ENCODE data around the gene SYT5. TPM values are rescaled to one million over a fixed set of nuclear protein-coding genes. Genes with fewer than 3 reads are reported as not detected.

Gene SYT5
- total and polyA plus RNA-seq, 2 of the 13 experiments (the other 11 are each of a cell fraction or from before 2014, with no cell fraction given) = not detected

DNA sequence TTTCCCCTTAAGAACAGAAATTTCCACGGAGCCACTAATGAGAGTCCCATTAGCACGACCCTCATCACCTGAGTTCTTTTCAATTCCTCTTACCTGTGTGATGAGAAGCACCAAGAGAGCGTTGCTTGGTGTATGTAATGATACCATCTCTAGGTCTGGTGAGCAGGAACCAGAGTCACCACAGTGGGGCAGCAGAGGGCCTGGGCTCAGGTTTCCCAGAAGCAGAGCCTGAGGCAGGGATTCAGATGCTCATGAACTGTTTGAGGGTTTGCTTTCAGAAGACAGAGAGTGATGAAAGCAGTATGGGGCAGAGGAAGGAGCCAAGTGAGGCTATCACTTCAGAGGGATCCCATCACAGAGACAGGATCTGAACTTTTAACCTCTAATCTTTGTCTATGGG lies 32.4 kb upstream of the SYT5 start (continued):
- TF ChIP-seq, protein P1, sequence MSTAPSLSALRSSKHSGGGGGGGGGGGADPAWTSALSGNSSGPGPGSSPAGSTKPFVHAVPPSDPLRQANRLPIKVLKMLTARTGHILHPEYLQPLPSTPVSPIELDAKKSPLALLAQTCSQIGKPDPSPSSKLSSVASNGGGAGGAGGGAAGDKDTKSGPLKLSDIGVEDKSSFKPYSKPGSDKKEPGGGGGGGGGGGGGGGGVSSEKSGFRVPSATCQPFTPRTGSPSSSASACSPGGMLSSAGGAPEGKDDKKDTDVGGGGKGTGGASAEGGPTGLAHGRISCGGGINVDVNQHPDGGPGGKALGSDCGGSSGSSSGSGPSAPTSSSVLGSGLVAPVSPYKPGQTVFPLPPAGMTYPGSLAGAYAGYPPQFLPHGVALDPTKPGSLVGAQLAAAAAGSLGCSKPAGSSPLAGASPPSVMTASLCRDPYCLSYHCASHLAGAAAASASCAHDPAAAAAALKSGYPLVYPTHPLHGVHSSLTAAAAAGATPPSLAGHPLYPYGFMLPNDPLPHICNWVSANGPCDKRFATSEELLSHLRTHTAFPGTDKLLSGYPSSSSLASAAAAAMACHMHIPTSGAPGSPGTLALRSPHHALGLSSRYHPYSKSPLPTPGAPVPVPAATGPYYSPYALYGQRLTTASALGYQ (CRISPR knock-in tag; IDR thresholded peaks at IDR 0.05) = no peak
- TF ChIP-seq MYC (CRISPR knock-in tag; IDR thresholded peaks at IDR 0.05; ENCODE audit: borderline replicate concordance) = no peak
- TF ChIP-seq, protein P2, sequence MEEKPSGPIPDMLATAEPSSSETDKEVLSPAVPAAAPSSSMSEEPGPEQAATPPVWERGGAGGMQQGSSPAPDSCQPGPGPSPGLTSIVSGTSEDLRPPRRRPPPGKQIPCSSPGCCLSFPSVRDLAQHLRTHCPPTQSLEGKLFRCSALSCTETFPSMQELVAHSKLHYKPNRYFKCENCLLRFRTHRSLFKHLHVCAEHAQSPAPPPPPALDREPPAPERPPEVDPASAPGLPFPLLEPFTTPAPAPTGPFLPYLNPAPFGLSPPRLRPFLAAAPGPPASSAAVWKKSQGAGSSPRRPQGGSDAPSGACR (CRISPR knock-in tag; IDR thresholded peaks at IDR 0.05) = no peak
- TF ChIP-seq ZNF207 (IDR thresholded peaks at IDR 0.05; ENCODE audit: borderline replicate concordance) = no peak
- TF ChIP-seq, protein P3, sequence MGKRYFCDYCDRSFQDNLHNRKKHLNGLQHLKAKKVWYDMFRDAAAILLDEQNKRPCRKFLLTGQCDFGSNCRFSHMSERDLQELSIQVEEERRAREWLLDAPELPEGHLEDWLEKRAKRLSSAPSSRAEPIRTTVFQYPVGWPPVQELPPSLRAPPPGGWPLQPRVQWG (CRISPR knock-in tag; IDR thresholded peaks at IDR 0.05; ENCODE audit: borderline replicate concordance, low read depth) = no peak
- no peak for TF ChIP-seq TRIM24 (CRISPR knock-in tag; IDR thresholded peaks at IDR 0.05)
- TF ChIP-seq ZNF354B (CRISPR knock-in tag; IDR thresholded peaks at IDR 0.05) = no peak
- no peak for TF ChIP-seq NAIF1 (CRISPR knock-in tag; IDR thresholded peaks at IDR 0.05; ENCODE audit: borderline replicate concordance)
- TF ChIP-seq, protein P4, sequence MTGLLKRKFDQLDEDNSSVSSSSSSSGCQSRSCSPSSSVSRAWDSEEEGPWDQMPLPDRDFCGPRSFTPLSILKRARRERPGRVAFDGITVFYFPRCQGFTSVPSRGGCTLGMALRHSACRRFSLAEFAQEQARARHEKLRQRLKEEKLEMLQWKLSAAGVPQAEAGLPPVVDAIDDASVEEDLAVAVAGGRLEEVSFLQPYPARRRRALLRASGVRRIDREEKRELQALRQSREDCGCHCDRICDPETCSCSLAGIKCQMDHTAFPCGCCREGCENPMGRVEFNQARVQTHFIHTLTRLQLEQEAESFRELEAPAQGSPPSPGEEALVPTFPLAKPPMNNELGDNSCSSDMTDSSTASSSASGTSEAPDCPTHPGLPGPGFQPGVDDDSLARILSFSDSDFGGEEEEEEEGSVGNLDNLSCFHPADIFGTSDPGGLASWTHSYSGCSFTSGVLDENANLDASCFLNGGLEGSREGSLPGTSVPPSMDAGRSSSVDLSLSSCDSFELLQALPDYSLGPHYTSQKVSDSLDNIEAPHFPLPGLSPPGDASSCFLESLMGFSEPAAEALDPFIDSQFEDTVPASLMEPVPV (CRISPR knock-in tag; IDR thresholded peaks at IDR 0.05) = no peak
- TF ChIP-seq, protein P5, sequence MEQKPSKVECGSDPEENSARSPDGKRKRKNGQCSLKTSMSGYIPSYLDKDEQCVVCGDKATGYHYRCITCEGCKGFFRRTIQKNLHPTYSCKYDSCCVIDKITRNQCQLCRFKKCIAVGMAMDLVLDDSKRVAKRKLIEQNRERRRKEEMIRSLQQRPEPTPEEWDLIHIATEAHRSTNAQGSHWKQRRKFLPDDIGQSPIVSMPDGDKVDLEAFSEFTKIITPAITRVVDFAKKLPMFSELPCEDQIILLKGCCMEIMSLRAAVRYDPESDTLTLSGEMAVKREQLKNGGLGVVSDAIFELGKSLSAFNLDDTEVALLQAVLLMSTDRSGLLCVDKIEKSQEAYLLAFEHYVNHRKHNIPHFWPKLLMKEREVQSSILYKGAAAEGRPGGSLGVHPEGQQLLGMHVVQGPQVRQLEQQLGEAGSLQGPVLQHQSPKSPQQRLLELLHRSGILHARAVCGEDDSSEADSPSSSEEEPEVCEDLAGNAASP (CRISPR knock-in tag; IDR thresholded peaks at IDR 0.05; ENCODE audit: borderline replicate concordance) = 0 out of 2 replicates have a peak, but pooled peaks have one; percentile 18
- TF ChIP-seq, protein P6, sequence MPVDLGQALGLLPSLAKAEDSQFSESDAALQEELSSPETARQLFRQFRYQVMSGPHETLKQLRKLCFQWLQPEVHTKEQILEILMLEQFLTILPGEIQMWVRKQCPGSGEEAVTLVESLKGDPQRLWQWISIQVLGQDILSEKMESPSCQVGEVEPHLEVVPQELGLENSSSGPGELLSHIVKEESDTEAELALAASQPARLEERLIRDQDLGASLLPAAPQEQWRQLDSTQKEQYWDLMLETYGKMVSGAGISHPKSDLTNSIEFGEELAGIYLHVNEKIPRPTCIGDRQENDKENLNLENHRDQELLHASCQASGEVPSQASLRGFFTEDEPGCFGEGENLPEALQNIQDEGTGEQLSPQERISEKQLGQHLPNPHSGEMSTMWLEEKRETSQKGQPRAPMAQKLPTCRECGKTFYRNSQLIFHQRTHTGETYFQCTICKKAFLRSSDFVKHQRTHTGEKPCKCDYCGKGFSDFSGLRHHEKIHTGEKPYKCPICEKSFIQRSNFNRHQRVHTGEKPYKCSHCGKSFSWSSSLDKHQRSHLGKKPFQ (CRISPR knock-in tag; IDR thresholded peaks at IDR 0.05; ENCODE audit: insufficient replicate concordance) = no peak
- no peak for TF ChIP-seq ZNF232 (CRISPR knock-in tag; IDR thresholded peaks at IDR 0.05; ENCODE audit: borderline replicate concordance)
- TF ChIP-seq, protein P7, sequence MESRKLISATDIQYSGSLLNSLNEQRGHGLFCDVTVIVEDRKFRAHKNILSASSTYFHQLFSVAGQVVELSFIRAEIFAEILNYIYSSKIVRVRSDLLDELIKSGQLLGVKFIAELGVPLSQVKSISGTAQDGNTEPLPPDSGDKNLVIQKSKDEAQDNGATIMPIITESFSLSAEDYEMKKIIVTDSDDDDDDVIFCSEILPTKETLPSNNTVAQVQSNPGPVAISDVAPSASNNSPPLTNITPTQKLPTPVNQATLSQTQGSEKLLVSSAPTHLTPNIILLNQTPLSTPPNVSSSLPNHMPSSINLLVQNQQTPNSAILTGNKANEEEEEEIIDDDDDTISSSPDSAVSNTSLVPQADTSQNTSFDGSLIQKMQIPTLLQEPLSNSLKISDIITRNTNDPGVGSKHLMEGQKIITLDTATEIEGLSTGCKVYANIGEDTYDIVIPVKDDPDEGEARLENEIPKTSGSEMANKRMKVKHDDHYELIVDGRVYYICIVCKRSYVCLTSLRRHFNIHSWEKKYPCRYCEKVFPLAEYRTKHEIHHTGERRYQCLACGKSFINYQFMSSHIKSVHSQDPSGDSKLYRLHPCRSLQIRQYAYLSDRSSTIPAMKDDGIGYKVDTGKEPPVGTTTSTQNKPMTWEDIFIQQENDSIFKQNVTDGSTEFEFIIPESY (CRISPR knock-in tag; IDR thresholded peaks at IDR 0.05) = 0 out of 2 replicates have a peak, but pooled peaks have one; percentile 20
- TF ChIP-seq KDM1A (CRISPR knock-in tag; IDR thresholded peaks at IDR 0.05) = 0 out of 2 replicates have a peak, but pooled peaks have one; percentile 19
- no peak for TF ChIP-seq ZNF292 (CRISPR knock-in tag; IDR thresholded peaks at IDR 0.05; ENCODE audit: borderline replicate concordance, low read depth)
- no peak for TF ChIP-seq IKZF4 (CRISPR knock-in tag; IDR thresholded peaks at IDR 0.05; ENCODE audit: borderline replicate concordance, low read depth, not compliant biosample characterization)
- TF ChIP-seq NBN (conservative IDR thresholded peaks at IDR 0.05) = no peak
- TF ChIP-seq, protein P8, sequence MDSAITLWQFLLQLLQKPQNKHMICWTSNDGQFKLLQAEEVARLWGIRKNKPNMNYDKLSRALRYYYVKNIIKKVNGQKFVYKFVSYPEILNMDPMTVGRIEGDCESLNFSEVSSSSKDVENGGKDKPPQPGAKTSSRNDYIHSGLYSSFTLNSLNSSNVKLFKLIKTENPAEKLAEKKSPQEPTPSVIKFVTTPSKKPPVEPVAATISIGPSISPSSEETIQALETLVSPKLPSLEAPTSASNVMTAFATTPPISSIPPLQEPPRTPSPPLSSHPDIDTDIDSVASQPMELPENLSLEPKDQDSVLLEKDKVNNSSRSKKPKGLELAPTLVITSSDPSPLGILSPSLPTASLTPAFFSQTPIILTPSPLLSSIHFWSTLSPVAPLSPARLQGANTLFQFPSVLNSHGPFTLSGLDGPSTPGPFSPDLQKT (CRISPR knock-in tag; IDR thresholded peaks at IDR 0.05; ENCODE audit: borderline replicate concordance) = no peak
